Lower leg skin (tissue), 3 donors: ENCODE measurements around the gene BGN.

ENCODE experiments used
- POLR2A ChIP-seq, 2 donors: fragments of 450-650 bp; IDR thresholded peaks; one replicate each; pipeline ENCODE4 v1.6.1; 2016 to 2017; ENCODE audit warnings: antibody characterized with exemption in 2 of 2, mild to moderate bottlenecking in 1 of 2, moderate library complexity in 1 of 2
- TF ChIP-seq, protein P1 (sequence below), 3 donors: fragments of 450-650 bp; IDR thresholded peaks; one replicate each; pipeline ENCODE4 v1.5.1; 2016; ENCODE audit warnings: antibody characterized with exemption in 3 of 3, mild to moderate bottlenecking in 3 of 3, moderate library complexity in 2 of 3

DNA sequence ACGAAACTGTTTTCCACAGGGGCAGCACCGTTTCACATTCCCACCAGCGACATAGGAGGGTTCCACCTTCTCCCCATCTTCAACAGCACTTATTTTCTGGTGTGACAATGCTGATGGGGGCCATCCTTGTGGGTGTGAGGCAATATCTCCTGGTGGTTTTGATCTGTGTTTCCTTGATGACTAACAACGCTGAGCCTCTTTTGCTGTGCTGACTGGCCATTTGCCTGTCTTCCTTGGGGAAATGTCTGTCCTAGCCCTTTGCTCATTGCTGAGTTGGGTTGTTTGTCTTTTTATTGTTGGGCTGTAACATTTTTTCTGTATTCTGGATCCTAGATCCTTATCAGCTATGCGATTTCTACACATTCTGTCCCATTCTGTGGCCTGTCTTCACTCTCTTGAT is 56.4 kb downstream of the BGN start:
- TF ChIP-seq, protein P1, sequence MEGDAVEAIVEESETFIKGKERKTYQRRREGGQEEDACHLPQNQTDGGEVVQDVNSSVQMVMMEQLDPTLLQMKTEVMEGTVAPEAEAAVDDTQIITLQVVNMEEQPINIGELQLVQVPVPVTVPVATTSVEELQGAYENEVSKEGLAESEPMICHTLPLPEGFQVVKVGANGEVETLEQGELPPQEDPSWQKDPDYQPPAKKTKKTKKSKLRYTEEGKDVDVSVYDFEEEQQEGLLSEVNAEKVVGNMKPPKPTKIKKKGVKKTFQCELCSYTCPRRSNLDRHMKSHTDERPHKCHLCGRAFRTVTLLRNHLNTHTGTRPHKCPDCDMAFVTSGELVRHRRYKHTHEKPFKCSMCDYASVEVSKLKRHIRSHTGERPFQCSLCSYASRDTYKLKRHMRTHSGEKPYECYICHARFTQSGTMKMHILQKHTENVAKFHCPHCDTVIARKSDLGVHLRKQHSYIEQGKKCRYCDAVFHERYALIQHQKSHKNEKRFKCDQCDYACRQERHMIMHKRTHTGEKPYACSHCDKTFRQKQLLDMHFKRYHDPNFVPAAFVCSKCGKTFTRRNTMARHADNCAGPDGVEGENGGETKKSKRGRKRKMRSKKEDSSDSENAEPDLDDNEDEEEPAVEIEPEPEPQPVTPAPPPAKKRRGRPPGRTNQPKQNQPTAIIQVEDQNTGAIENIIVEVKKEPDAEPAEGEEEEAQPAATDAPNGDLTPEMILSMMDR (IDR thresholded peaks at IDR 0.05), result no peak
- TF ChIP-seq POLR2A (IDR thresholded peaks at IDR 0.05), result no peak
